Stimulated activated CD8-positive, alpha-beta memory T cell treated with anti-CD3 and anti-CD28 coated beads, Interleukin-7, amount 100 ng/mL, for 4 hours (primary cell): ENCODE data around the gene BCL2L11.

Experiments used
- DNase-seq, 2 donors: peaks; one replicate each; pipeline ENCODE4 v3.0.0-alpha.2; 2020; ENCODE audit warnings: low read depth in 2 of 2

BCL2L11 gene

DNA sequence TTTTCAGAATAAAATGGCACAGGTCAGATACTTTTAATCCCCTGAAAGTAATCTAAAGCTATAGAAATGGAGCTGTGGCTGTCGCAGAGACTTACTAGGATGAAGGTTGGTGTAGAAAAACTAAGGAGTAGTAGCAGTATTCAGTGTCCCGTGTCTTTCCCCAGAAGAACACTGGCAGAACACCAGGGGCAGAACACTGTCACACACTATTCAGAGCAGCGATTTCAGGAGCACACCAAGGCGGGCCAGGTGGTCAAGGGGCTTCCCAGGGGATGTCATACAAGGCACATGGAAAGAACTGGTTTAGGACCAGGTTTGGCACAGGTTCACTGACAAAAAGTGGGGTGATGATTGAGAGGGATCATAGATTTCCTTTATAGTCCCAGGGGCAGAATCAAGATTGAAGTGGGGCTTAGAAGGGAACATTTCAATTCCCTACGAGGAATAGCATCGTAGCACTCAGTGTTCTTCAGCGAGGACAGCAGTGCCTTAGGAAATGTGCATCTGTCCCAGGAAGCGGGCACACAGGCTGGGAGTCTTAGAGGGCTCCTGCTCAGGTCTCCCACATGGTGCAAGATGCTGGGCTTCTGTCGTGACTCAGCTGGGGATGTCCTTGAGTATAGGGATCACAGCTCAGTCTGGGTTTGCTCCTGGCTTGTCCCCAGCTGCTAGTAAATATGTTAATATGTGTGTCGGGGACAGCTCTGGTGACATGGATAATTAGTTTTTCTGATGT is 22.6 kb downstream of the BCL2L11 start:
- DNase-seq: no peak

DNA sequence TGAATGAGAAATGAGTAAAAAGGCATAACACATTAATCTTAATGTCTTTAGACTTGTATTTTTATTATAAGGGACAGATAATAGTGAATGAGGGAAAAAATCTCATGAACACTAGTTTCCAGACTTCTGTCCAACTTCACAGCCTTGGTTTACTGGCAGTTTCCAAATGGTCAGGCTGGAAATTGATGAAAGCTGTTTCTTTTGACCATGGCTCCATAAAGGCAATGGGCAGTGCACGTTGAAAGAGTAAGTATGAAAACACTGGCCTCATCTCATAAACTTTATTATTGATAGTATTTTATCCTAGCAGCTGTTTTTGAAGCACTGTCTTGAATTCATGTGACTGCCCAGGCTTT is 23.1 kb downstream of the BCL2L11 start:
- no peak for DNase-seq

DNA sequence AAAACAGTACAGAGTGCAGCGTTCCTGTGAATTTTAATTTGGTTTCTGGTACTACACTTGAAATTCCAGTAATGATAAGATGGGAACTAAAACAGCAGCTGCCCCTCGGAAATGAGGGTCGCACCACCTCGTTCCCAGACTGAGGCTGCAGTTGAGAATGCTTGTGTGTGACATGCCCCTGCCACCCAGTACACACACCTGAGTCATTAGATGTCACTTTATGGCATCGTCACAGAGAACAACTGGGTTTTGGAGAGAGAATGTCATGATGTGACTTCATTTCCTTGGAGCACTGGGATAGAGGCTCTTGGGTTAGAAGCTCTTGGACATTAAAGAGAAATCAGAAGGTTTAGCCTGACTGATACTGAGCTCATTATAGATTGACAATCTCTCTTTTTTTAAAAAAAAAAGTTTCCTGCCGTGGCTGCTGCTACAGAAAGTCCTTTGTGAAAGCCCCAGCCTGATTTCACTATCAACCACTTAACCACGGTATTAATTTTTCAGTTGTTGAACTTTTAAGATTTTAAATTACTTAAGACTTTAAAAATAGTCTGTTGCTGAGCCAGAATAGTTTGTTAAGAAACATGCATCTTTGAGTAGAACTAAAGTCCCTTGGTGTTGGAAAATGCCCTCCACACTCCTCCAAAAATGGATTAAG is 24.5 kb downstream of the BCL2L11 start:
- no peak for DNase-seq

DNA sequence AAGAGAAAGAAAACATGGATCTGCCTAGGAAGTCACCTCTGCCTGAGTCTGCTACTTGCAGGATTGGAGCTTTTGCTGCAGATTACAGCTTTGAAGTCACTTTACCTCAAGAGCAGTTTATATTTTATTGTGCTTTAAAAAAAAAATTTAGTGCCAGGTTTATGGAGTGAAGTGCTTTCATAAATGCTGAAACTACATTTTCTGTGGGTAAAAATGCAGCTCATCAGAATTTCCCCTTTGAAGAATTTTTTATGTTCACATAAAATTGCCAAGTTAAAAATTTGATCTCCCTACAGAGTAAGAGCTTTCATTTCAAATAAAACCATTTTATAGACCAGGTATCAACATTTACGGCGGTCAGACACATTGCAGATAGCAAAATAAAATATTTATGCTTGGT is 25.2 kb downstream of the BCL2L11 start:
- no peak for DNase-seq

DNA sequence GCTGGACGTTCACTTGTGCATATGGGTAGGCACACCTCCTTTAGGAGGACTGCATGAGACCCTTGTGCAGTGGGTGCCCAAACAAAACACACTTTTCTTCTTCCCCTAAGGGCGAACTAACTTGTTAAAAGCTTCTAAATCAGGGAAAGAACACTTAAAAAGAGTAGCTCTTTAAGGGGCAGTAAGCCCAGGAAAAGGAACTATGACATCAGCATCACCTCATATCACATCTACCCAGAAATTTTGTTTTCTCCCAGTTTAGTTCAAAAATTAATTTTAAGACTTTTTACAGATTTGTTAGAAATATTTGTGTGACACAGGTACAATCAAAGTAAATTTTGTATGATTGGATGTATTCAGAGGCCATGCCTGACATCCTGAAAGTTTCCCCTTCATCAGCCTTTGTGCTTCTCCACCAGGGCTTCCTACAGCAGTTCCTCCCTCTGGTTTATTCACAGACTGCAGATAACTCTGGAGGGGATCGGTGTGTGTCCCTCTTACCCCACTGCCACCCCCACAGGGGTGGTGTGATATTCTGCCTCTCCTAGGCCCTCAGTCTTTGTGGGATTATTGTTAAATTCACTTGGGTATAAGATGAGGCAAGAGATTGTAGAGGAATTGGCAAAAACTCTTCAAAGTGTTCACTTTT is 27.6 kb downstream of the BCL2L11 start:
- no peak for DNase-seq

DNA sequence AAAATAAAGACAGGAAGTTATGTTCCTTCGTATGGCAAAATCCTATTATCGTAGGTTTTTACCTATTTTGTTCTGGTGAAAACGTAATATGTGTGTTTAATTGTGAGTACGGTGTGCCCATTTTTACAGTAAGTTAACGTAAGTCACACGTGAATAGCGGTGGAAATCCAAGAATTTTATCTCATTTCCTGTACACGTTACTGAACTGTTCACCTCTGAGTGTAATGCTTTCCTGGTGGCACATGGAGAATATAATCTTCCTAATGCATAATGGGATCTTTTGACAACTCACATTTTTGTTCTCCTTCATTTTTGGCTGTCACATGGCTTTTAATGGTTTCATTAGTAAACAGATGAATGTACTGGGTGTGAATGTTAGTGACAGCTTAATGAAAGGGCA is 28.2 kb downstream of the BCL2L11 start:
- no peak for DNase-seq

DNA sequence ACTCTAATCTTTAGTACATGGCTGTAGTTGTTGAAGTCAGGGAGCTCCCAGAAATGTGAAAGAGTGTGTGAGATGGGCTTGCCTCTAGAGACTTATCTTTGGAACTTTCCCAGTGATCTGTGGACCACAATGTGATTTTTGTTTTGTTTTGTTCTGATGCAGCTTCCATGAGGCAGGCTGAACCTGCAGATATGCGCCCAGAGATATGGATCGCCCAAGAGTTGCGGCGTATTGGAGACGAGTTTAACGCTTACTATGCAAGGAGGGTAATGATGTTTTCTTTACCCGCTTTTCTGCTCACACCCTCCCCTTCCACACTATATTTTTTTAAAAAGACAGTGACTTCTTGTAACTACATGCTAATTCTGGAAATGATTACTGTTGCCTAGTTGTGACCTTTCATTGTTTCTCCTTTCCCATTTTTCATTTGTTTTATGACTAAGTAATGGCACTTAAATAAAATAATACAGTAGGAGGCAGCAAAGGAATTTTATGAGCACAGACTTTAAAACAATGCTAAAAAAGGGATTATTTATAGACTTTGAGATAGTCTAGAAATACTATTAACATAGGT is 29.3 kb downstream of the BCL2L11 start:
- DNase-seq: no peak

DNA sequence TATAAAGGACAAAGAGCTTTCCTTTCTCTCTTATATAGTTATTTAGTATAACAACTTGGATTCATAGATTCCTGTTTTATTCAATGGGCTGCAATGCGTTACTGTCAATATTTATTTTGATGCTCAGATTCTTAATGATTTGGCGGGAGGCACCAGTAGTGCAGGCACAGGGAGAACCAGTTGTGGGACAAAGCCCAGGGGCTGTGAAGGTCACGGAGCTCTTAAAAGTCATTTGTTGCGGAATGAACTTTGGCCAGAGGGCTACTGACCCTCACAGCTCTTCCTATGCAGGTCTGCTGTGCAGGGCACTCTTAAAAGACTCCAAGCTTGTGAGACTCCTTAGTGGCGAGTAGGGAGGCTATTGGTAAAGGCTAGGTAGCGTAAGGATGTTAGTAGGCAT is 34.0 kb downstream of the BCL2L11 start:
- DNase-seq: no peak

DNA sequence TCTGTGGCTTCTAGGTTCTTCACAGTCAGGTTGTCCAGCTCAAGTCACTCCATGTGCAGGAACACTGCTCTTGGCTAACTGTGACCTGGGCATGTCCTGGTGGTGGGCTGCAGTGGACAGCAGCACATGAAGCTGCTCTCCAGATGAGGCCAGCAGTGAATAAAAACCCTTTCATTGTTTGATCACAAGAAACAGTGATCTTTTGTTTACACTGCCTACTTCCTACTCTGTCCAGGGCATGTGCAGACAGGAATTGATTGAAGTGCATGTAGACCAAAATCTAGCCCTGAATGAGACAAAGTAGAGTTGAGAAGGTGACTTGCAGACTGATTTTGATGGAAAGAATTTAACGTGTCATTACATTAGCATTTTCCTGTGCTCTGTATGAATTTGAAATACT is 34.9 kb downstream of the BCL2L11 start:
- no peak for DNase-seq

DNA sequence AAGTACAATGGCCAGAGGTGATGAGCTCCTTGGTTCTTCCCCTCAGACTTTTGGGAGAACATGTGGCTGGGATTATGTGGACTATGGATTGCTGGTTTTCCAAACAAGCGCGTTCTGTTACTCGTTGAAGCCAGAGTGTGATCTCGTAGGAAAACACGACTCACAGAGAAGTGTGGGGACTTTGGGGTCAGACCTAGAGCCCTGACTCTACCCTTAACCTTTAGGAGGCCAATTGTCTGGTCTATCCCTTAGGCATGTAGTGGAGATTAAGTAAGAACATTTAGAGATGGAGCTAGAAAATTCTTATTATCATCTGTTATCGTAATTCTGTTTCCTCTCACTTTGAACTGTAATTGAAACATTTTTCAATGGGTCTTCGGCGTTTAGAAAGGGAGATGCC is 35.8 kb downstream of the BCL2L11 start:
- no peak for DNase-seq

DNA sequence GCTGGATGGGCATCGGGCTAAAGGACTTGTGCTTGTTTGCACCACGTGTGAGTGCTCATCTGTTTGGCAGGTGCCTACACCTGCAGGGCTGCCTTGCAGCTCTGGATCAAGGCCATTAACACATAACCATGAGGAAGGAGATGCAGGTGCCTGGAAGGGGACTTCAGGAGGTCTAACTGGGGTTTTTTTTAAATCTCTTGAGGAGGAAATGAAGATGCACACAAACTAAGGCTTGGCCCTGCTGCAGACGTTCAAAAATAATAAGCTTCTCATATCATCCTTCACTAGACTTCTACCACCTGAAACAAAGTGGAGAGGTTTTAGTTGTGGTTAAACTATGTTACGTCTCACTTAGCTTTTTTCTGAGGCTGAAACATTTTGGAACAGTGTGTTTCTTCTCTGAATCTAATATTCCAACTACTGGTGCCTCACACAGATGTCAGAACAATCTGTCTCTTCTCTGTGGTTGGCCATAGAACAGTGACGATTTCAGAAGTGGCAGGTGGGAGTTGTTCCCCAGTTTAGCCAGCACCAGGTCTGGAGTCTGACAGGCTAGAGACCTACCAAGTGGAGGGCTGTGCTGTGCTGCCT is 36.5 kb downstream of the BCL2L11 start:
- no peak for DNase-seq

DNA sequence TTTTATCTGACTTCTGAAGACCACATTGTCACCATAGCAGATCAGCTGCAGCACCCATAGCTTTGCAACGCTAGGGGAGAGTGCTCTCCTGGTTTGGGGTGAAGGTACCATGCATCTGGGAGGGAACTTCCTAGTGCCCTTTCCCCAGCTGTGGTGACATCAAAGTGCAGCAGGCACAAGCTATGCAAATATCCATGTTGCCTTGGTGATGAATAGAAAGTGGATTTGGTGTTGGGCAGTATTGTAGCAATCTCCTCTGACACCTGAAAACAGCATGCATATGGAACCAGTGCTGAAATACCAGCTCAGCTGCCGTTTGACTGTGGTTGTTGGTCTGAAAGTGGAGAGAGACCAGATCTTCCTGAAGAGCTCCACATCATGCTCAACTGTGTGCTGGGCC is 37.1 kb downstream of the BCL2L11 start:
- DNase-seq: no peak

DNA sequence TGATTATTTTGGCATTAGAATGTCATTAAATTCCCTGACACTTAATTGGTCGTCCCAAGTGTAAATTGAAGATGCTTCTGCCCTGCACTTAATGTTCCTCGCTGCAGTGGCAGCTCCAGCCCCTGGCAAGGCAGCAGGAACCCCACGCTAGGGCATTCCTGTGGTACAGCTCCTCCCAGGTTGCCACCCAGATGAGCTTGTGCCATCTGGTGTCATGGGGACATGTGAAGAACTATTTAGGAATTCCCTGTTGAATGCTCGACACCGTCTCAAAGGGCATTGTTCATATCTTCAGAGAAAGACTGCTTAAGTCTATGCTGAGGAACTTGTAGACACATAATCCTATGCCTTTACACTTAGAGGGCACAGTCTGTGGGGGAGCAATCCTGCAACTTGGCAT is 38.9 kb downstream of the BCL2L11 start:
- no peak for DNase-seq

DNA sequence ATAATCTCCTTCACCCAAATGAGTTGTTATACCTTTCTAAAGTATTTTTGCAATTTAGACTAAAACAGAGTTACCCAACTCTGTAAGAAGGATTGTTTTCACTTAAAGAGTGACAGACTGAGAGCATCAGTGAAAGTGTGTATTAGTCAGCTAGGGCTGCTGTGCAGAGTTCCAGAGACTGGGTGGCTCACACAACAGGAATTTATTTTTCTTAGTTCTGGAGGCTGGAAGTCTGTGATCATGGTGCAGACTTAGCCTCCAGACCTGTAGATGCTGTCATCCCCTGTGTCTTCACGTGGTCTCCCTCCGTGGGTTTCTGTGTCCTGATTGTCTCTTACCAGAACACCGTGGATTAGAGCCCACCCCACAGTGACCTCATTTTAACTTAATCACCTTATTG is 40.0 kb downstream of the BCL2L11 start:
- no peak for DNase-seq

DNA sequence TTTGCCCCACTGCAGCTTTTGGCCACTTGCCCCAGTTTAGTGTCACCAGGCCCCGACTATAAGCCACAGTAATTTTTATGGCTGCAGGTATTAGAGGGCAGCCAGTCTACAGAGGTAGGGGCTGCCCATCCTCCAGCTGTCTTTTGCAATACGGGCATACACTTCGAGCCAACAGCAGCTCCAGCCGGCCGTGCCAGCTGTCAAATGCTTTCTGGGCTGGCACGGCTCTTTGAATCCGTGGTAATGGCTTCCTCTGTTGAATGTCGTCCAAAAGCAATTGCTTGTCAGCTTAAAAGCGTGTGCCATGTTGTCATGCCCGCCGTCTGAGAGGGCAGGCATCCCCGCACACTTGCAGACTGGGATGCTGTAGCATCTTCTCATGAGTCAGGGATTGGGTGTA is 41.3 kb downstream of the BCL2L11 start:
- no peak for DNase-seq

DNA sequence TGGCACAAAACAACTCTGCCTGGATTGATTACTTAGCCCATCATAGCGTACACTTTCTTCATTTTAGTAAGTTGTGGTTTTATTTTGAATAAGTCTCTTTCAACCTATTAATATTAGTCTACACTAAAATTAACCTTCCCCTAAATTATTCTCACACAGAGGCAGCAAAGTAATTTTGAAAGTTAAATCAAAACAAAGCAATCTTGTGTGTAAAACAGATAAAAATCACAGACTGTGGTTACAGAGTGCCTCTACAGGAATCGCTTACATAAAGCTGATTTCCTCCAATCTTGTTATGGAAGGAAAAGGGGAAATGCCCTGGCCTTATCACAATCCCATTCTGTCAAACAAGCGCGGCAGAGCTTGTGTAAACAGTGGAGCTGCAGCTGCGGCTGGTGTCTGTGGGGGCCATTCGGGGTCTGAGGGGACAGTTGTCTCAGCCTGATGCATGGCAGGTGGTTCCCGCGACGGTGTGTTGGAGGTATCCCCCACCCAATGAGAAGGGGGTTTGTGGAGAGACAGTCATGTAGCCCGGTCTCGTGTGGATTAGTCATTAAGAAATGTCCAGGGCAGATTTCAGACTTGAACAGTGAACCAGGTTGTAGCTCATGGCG is 42.1 kb downstream of the BCL2L11 start:
- DNase-seq: no peak

DNA sequence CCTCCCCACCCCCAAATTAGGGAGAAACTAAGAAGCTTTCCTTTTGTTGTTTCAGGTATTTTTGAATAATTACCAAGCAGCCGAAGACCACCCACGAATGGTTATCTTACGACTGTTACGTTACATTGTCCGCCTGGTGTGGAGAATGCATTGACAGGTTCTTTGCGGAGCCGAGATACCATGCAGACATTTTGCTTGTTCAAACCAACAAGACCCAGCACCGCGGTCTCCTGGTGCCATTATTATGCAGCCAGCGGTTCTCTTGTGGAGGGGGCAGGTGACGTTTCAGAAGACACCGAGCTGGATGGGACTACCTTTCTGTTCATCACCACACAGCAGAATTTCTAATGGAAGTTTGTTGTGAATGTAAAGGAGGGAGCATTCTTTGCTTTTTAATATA is 43.4 kb downstream of the BCL2L11 start:
- no peak for DNase-seq

DNA sequence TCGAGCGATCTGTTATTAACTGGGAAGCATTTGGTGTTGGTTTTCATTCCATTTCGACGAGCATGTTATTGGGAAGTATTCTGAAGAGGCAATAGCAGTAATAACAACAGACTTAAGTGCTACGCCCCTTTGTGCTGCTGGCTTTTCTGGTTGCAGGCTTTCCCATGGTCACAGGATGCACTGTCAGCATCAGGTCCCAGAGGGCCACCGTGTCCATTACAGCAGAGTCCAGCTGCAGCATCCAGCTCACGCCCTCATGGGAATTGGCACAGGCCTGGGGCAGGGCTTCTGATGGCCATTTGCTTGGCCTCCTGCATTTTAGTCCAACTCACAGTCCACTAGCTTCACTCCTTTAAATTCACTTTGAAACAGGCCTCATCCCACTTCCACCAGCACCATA is 44.4 kb downstream of the BCL2L11 start:
- no peak for DNase-seq

DNA sequence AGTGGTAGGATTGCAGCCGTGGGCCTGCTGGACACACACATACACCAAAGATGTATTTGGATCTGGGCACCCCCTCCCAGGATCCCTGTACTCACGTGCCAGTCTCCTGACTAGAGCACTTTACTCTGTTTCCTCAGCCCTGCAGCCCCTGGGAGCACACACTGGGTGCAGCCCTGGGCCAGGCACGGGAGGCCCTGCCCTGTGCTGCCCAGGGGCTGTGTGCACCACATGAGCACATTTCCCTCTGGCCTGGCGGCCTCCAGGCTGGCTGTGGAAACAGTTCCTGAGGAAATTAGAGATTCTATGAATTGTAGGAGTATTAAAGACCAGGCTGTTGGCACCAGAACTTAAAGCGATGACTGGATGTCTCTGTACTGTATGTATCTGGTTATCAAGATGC is 45.4 kb downstream of the BCL2L11 start:
- no peak for DNase-seq

DNA sequence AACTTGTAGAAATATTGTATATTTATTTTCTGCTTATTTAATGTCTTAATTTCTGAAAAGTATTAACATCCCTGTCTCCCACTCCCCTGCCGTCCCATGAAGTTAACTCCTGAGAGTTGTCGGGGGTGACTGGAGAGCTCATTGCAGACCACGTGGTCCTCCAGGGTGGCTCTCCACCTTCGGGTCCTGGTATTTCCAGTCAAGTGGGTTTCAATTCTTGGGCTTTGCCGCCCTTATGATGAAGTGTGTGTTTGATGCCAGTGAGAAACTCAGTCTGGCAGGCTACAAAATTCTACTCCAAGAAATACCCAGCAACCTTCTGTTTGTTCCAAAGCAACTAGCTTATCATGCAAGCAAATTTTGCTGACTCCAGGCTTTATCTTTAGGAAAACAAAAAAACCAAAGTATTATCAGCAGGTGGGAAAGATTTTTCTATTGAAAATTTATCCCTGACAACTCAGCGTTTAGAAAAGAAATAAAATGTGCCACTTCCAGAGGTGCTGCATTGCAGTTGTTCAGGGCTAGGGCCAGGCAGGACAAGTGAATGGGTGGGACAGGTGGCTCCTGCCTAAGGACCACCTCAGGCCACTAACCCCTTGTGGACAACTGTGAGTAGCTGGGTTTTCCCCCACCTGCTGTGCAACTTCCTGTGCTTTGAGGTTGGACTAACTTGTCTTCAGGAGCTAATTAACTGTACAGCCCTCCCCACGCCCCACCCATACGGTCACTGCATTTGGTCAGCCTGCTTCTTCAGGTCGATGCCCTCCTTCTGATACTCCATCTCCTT is 46.6 kb downstream of the BCL2L11 start:
- no peak for DNase-seq

DNA sequence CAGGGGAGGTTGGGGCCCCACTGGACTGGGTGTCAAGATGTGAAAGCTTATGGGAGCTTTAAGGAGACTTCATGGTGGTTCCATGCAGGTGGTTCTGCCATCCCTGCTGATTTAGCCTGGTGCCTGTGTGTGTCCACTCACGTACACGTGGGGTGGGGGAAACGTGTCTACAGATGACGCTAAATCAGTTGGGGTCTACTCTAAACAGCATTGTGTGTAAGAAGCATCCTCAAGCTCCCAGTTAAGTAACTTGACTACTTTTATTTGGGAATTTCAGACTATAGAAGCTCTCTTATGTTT is 47.1 kb downstream of the BCL2L11 start:
- no peak for DNase-seq
